HG03039 (cell line): ENCODE data around the gene NDE1.
"Not testable (repeated sequence)": the region's sequence is repeated elsewhere in the genome, so short reads cannot be mapped to it uniquely, and the experiment has no call there.

Experiments
- ATAC-seq: cut with Tn5 transposase; IDR thresholded peaks from one replicate; pipeline ENCODE4 v1.9.1; 2021; ENCODE audit warnings: mild to moderate bottlenecking, moderate library complexity; ENCODE audit not compliant: unreplicated experiment

NDE1 gene

GRCh38 chr16:15692508-15692907 lies 42.5 kb downstream of the NDE1 start:
- not testable (repeated sequence) for ATAC-seq

- ATAC-seq = no peak
Observed at GRCh38 chr16:15694499-15694898, 44.5 kb downstream of the NDE1 start.

GRCh38 chr16:15699819-15700218 lies 49.8 kb downstream of the NDE1 start:
- no peak for ATAC-seq

GRCh38 chr16:15701367-15701766 lies 51.3 kb downstream of the NDE1 start:
- no peak for ATAC-seq

GRCh38 chr16:15701975-15702970 lies 52.2 kb downstream of the NDE1 start:
- no peak for ATAC-seq

- ATAC-seq = no peak
Observed at GRCh38 chr16:15703029-15703736, 53.1 kb downstream of the NDE1 start.

- no peak for ATAC-seq
Observed at GRCh38 chr16:15704545-15704987, 54.5 kb downstream of the NDE1 start.

GRCh38 chr16:15705064-15705565 lies 55.1 kb downstream of the NDE1 start:
- ATAC-seq = no peak

- no peak for ATAC-seq
Observed at GRCh38 chr16:15707332-15707731, 57.3 kb downstream of the NDE1 start.

GRCh38 chr16:15708096-15708495 lies 58.1 kb downstream of the NDE1 start:
- ATAC-seq = no peak

GRCh38 chr16:15708997-15709396 lies 59.0 kb downstream of the NDE1 start:
- no peak for ATAC-seq

GRCh38 chr16:15714393-15715172 lies 64.5 kb downstream of the NDE1 start:
- no peak for ATAC-seq

- ATAC-seq = no peak
Observed at GRCh38 chr16:15715221-15715620, 65.2 kb downstream of the NDE1 start.

GRCh38 chr16:15716694-15717447 lies 66.8 kb downstream of the NDE1 start:
- ATAC-seq = no peak

GRCh38 chr16:15721018-15721417 lies 71.0 kb downstream of the NDE1 start:
- no peak for ATAC-seq

GRCh38 chr16:15723808-15724207 lies 73.8 kb downstream of the NDE1 start:
- ATAC-seq = no peak

GRCh38 chr16:15725641-15726240 lies 75.7 kb downstream of the NDE1 start:
- no peak for ATAC-seq

GRCh38 chr16:15726715-15727114 lies 76.7 kb downstream of the NDE1 start:
- ATAC-seq = no peak

GRCh38 chr16:15727697-15728096 lies 77.7 kb downstream of the NDE1 start:
- not testable (repeated sequence) for ATAC-seq

- no peak for ATAC-seq
Observed at GRCh38 chr16:15729152-15729551, 79.1 kb downstream of the NDE1 start.
